K562 (cell line): Measurements from ENCODE around the gene SPON1. TPM values are rescaled to one million over a fixed set of nuclear protein-coding genes. Genes with fewer than 3 reads are reported as not detected.

Experiments used
- CHCHD3 ChIP-seq: fragments of 250-450 bp; sonication (Bioruptor Pico); IDR thresholded peaks from 2 replicates; pipeline ENCODE4 v2.1.2; 2022; ENCODE audit warnings: mild to moderate bottlenecking
- HMGN3 ChIP-seq: IDR thresholded peaks from 2 replicates; pipeline ENCODE4 v1.6.1; 2011; ENCODE audit warnings: borderline replicate concordance, low read depth, mild to moderate bottlenecking, mixed read lengths, low read length; ENCODE audit not compliant: insufficient read length; ENCODE audit errors: extremely low read depth
- KAT2B ChIP-seq: IDR thresholded peaks from one replicate; pipeline ENCODE4 v1.6.1; 2012; ENCODE audit warnings: low read depth, mild to moderate bottlenecking, control low read depth, inconsistent platforms, low read length, moderate library complexity
- KDM2B ChIP-seq: fragments of 250-450 bp; sonication (Bioruptor Pico); IDR thresholded peaks from 2 replicates; pipeline ENCODE4 v1.8.0; 2021; ENCODE audit warnings: mild to moderate bottlenecking, moderate library complexity
- RAD21 ChIP-seq, 2 experiments: fragments of 250-450 bp in 1 of 2; fragments of 450-650 bp in 1 of 2; sonication (Bioruptor Pico) in 1 of 2; formaldehyde crosslinking in 1 of 2; IDR thresholded peaks in 1 of 2; conservative IDR thresholded peaks in 1 of 2; 2 replicates each; pipeline versions ENCODE4 v1.4.0 to v1.8.0; 2020 to 2022; ENCODE audit warnings: mild to moderate bottlenecking in 2 of 2, moderate library complexity in 1 of 2
- SUPT5H ChIP-seq: fragments of 450-650 bp; IDR thresholded peaks from 2 replicates; pipeline ENCODE4 v1.6.1; 2016
- TCF7L2 ChIP-seq: fragments of 150-350 bp; IDR thresholded peaks from 2 replicates; pipeline ENCODE4 v1.6.1; 2016; ENCODE audit warnings: low read depth, mild to moderate bottlenecking, low read length, moderate library complexity
- ZBTB40 ChIP-seq, 2 experiments: fragments of 450-650 bp in 1 of 2; sonication (generic) in 1 of 2; formaldehyde crosslinking in 1 of 2; IDR thresholded peaks; 2 replicates each; pipeline versions ENCODE4 v1.7.1 to v1.9.0; 2016 to 2022; ENCODE audit warnings: inconsistent platforms in 1 of 2, mild to moderate bottlenecking in 1 of 2, missing genetic modification reagents in 1 of 2
- ZNF77 ChIP-seq: fragments of 250-450 bp; sonication (Bioruptor Pico); IDR thresholded peaks from 2 replicates; pipeline ENCODE4 v1.5.0; 2020
- ZNF780A ChIP-seq: fragments of 250-450 bp; sonication (Bioruptor Pico); IDR thresholded peaks from 2 replicates; pipeline ENCODE4 v1.5.0; 2021; ENCODE audit warnings: mild to moderate bottlenecking
- polyA plus RNA-seq, 8 experiments: library from polyadenylated mRNA; depleted of rRNA in 4 of 8; stranded (reverse) in 5 of 8; unstranded in 3 of 8; fragments of >200 nt; fragmentation: Nextera tagmentation in 2 of 8; fragmentation: Illumina TruSeq in 1 of 8; extraction: Ambion mirVana in 2 of 8; extraction: Trizol in 1 of 8; gene quantifications; 2 replicates each; pipeline versions ENCODE4 v1.2.1 to v1.2.3, GENCODE V29; 2011 to 2014; ENCODE audit warnings: inconsistent platforms in 1 of 8, missing spikeins in 1 of 8
- total RNA-seq, 7 experiments: library from RNA; depleted of rRNA in 6 of 7; stranded (reverse); fragments of >200 nt in 6 of 7; fragmentation: Illumina TruSeq in 2 of 7; extraction: Trizol in 2 of 7; gene quantifications; 2 replicates each; pipeline versions ENCODE4 v1.2.1 to v1.2.3, GENCODE V29; 2011 to 2021; ENCODE audit warnings: low replicate concordance in 1 of 7
- TF ChIP-seq, protein P1 (sequence below): fragments of 150-350 bp; conservative IDR thresholded peaks from 2 replicates; pipeline ENCODE4 v1.6.1; 2014; ENCODE audit warnings: low read length
- TF ChIP-seq, protein P2 (sequence below): sonication (generic); formaldehyde crosslinking; IDR thresholded peaks from 2 replicates; pipeline ENCODE4 v1.8.1; 2023; ENCODE audit warnings: mild to moderate bottlenecking, missing genetic modification reagents

The SPON1 gene
- total and polyA plus RNA-seq, 9 of the 15 experiments (the other 6 are each of a cell fraction or from before 2014, with no cell fraction given): 0.04 to 0.06 TPM; not detected in 7

GRCh38 chr11:14300661-14301304, 338.3 kb downstream of the SPON1 start (continued):
- TF ChIP-seq KDM2B (CRISPR knock-in tag): no peak
- TF ChIP-seq TCF7L2: no peak
- TF ChIP-seq RAD21 (CRISPR knock-in tag; conservative IDR thresholded peaks at IDR 0.05 in 1 of 2, IDR thresholded peaks at IDR 0.05 in 1 of 2): peak; percentile 83 to 93
- no peak for TF ChIP-seq HMGN3
- no peak for TF ChIP-seq CHCHD3 (CRISPR knock-in tag)
- no peak for TF ChIP-seq SUPT5H
- TF ChIP-seq ZNF780A (CRISPR knock-in tag): no peak
- TF ChIP-seq, protein P1, sequence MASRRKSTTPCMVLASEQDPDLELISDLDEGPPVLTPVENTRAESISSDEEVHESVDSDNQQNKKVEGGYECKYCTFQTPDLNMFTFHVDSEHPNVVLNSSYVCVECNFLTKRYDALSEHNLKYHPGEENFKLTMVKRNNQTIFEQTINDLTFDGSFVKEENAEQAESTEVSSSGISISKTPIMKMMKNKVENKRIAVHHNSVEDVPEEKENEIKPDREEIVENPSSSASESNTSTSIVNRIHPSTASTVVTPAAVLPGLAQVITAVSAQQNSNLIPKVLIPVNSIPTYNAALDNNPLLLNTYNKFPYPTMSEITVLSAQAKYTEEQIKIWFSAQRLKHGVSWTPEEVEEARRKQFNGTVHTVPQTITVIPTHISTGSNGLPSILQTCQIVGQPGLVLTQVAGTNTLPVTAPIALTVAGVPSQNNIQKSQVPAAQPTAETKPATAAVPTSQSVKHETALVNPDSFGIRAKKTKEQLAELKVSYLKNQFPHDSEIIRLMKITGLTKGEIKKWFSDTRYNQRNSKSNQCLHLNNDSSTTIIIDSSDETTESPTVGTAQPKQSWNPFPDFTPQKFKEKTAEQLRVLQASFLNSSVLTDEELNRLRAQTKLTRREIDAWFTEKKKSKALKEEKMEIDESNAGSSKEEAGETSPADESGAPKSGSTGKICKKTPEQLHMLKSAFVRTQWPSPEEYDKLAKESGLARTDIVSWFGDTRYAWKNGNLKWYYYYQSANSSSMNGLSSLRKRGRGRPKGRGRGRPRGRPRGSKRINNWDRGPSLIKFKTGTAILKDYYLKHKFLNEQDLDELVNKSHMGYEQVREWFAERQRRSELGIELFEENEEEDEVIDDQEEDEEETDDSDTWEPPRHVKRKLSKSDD: no peak
- TF ChIP-seq ZBTB40 (IDR thresholded peaks at IDR 0.05): no peak
- no peak for TF ChIP-seq ZBTB40 (CRISPR knock-in tag; IDR thresholded peaks at IDR 0.05)
- TF ChIP-seq ZNF77: no peak
- TF ChIP-seq, protein P2, sequence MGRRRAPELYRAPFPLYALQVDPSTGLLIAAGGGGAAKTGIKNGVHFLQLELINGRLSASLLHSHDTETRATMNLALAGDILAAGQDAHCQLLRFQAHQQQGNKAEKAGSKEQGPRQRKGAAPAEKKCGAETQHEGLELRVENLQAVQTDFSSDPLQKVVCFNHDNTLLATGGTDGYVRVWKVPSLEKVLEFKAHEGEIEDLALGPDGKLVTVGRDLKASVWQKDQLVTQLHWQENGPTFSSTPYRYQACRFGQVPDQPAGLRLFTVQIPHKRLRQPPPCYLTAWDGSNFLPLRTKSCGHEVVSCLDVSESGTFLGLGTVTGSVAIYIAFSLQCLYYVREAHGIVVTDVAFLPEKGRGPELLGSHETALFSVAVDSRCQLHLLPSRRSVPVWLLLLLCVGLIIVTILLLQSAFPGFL (CRISPR knock-in tag): no peak
- no peak for TF ChIP-seq KAT2B
